GM21447 (cell line): ENCODE data around the gene ZFR2.
"Not testable (repeated sequence)": the region's sequence is repeated elsewhere in the genome, so short reads cannot be mapped to it uniquely, and the experiment has no call there.

Source experiments
- ATAC-seq: cut with Tn5 transposase; IDR thresholded peaks from one replicate; pipeline ENCODE4 v1.9.1; 2021; ENCODE audit not compliant: unreplicated experiment

Gene ZFR2

DNA sequence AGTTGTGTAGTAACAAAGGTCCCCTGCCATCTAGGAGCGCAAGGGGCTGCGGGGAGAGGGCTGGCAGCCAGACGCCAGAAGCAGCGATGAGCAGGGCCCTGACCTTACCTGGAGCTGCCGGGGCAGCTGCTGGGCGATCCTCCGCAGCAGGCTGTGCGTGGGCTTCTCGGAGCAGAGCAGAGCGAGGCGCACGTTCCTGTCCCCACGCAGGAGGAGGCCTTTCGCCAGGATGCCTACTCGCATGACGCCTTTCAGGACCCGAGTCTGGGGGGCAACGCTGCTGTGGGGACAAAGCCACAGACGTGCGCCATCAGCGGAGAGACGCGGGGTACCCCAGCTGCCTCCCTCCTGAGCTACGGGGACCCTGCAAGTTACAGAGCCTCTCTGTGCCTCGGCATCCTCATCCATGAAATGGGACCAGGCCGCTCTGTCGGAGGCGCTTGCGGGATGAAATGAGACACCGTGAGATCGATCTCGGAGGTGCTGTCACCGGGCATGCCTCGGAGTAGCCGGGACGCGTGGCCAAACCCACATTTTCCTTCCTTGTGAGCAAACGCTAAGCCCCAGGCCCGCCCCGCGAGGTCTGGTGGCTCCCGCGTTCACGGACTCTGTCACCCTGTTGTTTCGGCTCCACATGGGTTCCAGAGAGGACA is 52.1 kb downstream of the ZFR2 start:
- ATAC-seq: no peak

DNA sequence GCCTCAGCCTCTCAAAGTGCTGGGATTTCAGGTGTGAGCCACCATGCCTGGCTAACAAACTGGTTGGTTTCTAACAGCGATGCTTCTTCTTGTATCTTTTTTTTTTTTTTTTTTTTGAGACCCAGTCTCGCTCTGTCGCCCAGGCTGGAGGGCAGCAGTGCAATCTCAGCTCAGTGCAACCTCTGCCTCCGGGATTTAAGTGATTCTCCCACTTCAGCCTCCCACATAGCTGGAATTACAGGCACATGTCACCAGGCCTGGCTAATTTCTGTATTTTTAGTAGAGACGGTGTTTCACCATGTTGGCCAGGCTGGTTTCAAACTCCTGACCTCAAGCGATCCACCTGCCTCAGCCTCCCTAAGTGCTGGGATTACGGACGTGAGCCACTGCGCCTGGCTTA is 52.7 kb downstream of the ZFR2 start:
- ATAC-seq: not testable (repeated sequence)

DNA sequence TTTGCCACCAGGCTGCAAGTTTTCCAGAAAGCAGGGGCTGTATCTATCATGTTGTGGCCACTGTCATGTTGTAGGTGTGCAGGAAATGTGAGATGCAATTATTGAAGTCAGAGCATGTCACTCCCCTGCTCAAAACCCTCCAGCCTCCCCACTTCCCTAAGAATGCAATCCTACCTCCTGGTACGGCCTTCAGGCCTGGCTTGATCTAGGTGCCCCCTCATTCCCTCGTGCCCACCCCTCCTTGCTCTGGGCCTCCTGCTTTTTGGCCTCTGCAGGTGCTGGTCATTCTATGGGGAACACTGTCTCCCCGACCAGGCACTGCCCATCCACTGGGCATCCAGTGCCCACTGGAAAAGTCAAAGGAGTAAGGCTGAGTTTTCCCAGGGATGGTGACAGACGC is 54.2 kb downstream of the ZFR2 start:
- no peak for ATAC-seq

DNA sequence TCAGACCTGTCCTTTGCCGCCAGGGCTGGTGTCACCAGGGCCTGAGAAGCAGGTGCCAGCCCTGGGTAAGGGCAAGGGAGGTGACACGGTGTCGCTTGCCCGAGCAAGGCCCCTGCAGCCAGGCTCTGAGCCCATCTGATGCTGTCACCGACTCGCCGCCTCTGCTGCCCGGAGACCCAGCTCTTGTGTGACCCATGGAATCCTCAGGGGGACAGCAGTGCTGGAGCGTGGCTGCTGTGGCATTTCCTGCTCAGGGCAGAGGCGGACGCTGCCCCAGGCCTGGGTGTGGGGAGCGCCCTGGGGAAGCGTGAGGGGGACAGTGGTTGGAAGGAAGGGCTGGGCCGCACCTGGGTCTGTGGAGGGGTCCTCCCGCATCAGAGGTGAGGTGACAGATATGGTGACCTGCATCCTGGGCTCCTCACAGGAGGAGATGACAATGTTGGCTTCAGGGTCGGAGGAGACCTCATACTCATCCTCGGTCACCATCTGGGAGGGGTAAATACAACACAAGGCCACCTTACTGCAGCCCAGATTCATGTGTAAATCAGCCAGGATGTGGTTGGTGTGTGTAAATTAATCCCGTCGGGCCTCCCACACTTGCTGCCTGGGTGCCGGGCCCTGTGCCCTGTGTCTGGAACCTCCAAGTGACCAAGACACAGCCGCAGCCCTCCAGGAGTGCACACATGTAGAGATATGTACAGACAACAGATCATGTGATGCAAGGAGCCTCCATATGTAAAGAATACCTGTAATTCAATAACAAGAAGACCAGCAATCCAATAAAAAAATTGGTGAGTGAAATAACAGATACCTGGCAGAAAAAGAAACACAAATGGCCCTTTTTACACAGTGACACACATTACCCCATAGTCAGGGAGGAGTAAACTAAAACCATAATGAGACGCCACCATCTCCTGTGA is 55.1 kb downstream of the ZFR2 start:
- no peak for ATAC-seq

DNA sequence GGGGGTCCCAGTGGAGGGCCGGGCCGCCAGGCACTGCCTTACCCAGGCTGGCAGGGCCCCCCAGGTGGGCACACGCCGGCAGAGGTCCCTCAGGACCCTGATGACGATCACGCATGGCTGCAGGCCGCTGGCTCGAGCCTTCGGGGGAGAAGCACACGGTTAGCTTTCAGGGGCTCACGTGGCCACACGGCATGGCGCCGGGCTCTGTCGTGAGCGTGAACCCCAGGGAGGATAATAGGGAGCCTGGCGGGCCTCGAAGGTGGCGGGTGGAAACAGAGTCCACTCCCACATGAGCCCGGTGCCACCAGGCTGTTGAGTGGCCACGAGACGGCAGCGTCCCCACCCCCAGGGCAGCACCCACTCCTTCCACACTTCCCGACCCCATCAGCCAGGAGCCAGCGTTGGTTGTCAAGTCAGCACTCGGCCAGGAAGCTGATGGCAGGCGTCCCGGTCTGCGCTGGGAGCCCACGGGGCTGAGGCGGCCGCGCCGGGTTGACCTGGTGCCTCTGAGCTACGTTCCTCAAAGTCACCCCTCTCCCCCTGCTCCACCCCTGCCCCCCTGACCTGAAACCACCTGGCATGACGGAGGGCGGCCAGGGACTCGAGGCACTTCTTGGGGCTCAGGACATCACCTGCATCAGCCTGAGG is 58.0 kb downstream of the ZFR2 start:
- no peak for ATAC-seq

DNA sequence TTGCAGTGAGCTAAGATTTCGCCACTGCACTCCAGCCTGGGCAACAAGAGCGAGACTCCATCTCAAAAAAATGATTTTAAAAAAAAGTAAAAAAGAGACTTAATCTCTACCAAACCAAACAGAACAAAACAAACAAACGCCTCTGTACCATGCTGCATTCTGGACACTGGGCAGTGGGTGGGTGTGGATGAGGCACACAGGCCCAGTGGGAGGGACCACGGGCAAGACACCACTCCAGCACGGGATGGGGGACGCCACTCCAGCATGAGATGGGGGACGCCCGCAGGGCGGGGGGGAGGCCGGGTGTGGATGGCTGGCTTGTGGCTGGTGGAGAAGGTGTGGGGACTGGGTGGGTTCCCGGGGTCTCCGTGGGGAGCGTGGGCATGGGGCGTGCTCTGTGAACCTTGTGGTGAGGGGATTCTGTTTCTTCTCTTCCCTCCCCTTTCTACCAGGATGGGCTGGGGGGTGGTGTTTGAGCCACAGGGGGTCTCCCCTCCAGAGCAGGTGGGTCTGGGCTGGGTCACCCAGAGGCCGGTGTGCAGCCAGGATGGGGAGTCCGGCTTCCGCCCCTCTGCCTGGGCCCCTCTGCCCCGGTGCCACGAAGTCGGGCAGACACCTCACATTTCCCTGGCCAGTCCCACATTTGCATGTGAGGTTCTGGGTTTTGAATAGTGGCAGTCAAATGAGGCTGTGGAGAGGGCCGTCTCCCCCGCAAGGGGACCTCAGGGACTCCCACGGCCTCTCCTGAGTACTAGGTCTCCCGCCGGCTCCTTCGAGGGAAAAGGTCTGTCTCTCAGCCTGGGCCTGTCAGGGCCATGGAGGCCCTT is 58.7 kb downstream of the ZFR2 start:
- no peak for ATAC-seq

DNA sequence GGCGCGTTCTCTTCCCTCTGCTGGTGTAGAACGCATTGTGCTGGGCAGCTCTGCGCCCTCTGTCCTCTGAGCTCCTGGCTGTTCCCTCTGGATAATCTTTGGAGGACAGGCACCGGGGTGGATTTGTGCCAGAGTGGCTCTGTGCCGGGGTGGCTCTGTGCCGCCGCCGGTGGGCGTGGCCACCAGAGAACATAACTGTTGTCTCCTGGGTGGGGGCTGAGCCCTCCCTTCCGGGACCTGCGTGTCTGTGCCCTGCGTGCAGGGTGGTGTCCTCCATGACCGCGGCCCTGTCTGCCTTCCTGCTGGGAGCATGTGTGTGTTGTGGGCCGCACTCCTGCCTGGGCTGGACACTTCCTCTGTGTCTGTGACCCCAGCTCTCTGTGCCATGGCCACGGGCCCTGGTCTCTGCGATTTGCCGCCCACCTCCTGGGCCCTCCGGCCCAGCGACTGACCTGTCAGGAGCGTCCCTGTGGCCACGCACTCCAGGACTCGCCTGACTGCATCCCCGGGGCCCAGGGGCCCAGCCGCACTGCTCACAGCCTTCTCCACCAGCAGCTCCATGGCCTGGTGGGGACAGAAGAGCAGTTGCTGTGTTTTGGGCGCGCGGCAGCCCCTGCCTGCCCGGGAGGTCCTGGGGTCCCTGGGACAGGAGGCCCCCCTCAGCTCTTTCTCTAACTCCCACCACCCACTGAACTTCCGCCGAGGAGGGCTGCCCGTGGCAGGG is 60.3 kb downstream of the ZFR2 start:
- no peak for ATAC-seq

DNA sequence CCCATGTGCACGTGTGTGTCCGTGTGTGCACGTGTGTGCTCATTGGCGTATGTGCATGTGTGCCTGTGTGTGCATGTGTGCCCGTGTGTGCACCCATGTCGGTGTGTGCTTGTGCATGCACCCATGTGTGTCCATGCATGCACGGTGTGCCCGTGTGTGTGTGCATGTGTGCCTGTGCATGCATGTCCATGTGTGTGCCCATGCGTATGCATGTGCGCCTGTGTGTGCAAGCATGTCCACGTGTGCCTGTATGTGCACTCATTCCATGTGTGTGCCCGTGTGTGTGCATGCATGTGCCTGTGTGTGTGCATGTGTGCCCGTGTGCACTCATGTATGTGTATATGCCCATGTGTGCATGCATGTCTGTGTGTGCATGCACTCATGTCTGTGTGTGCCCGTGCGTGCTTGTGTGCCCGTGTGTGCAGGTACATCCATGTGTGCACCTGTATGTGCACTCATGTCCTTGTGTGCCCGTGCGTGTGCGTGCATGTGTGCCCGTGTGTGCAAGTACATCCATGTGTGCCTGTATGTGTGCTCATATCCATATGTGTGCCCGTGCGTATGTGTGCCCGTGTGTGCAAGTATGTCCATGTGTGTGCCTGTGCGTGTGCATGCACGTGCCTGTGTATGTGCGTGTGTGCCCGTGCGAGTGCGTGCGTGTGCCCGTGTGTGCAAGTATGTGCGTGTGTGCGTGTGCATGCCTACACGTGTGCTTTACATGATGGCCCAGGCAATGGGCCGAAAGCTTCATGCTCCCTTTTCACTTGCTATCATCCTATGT is 61.1 kb downstream of the ZFR2 start:
- no peak for ATAC-seq

DNA sequence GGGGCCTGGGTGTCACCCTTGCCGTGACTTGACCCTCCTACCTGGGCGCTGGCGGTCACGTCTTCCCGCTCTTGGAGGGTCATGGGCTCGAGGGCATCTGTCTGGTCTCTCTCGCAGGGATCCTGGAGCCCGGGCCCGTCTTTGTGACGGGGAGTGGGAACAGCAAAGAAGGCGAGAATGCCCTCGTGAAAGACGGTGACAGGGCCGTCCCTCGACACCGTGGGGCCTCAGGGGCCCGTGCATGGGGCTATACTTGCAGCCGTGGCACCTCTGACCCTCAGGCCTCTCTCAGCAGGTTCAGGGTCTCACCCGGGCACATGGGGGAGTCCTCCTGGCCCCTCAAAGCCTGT is 61.7 kb downstream of the ZFR2 start:
- ATAC-seq: no peak

GRCh38 chr19:3805859-3806258 is 63.0 kb downstream of the ZFR2 start:
- no peak for ATAC-seq

DNA sequence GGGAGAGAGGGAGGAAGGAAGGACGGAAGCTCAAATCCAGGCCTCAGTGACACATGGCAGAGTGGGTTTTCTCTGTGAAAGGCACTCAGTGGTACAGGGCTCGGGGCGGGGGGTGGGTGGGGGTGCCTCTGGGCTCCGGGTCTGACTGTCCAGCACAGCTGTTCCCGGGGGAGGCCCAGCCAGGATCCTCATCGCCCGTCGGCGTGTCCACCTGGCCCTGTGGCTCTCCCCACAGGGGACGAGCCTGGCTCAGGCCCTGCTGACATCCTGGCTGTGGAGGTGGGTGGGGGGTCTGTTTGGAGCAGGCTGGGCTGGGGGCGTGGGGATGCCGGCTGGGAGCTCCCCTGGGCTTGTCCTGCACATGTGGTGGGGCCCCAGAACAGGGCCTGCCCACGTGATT is 64.4 kb downstream of the ZFR2 start:
- ATAC-seq: no peak

- no peak for ATAC-seq
These were observed 64.9 kb downstream of the ZFR2 start for GRCh38 chr19:3803986-3804385.

DNA sequence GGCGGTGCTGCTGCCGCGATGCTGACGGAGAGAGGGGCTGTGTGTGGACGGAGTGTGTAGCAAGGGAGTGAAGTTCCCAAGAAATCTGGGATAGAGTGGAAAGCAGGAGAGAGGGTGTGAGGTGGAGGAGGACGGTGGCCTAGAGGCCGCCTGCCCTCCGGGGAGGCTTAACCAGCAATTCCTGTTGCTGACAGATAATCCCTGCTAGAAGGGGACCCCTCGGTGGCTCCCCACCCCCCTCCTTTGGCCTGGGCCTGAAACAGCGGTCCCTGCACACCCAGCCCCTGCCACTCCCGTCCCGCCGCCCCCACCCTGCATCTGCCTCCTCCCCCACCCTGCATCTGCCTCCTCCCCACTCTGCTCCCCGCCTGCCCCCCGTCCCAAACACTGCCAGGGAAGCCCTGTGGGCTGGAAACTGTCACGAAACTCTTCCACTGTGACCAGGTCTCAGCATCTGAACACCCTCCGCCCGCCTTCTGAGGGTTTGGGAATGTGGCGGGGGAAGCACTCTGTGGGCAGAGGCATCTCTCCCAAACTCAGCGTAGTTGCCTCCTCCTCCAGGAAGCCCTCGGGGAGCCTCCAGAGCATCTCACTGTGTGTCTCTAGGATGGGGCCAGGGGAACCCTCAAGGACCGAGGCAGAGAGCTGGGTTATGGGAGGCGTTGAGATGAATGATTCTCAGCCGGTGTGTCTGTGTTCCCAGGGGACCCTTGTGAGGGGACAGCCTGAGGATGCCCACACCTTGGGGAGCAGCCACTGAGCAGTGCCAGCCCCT is 65.5 kb downstream of the ZFR2 start:
- no peak for ATAC-seq

GRCh38 chr19:3801412-3802096 is 67.3 kb downstream of the ZFR2 start:
- ATAC-seq: no peak

- no peak for ATAC-seq
These were observed 67.8 kb downstream of the ZFR2 start for GRCh38 chr19:3800996-3801395.

DNA sequence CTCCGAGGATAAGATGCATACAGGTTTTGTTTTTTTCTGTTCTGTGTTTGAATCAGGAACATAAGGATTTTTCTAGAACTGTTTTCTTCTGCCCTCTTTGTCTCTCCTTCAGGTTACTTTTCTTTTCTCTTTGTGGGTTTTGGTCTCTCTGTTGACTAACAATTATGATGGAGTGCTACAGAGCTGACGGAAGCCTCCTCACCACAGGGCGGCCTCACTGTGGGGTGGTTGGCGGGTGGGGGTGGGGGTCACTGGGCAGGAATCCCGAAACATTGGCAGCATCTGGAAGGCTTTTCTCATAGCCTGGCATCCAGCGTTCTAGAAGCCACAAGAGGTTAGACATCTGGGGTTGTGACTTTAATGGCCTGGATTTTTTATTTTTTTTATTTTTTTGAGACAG is 70.7 kb downstream of the ZFR2 start:
- no peak for ATAC-seq

DNA sequence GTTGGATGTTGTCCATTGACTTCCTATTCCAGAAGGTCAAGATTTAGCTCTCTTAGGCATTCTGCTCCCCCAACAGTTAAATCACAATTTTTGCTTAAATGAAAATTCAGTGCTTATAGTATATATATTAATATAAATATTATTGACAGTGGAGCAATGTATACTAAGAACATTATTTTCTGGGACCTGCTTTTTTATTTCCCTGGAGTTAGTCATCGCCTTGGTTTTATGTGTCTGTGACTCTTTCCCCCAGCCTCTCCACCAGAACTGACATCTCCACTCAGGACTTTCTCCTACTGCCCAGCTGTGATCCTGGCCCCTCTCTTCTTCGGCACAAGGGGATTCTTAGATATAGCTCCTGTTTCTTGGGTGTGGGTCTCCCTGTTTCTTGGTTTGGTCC is 72.5 kb downstream of the ZFR2 start:
- ATAC-seq: no peak

DNA sequence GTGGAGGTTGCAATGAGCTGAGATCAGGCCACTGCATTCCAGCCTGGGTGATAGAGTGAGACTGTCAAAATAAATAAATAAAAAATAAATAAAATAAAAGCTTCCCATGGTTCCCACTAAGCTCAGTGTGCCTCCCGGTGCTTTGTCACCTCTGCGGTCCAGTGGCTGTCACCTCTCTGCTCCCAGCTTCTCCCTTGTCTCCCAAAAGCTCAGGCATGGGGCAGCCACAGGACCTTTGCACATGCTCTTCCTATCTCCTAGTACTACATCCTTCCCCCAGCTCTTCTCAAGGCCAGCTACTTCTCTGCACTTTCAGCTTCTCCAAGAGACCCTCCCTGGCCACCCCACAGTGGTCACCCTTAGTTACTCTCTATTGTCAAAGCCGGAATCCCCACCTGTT is 75.0 kb downstream of the ZFR2 start:
- ATAC-seq: no peak
